RCC 7860 (cell line): ENCODE measurements around the gene RAET1E.
"Not testable (repeated sequence)": the region's sequence is repeated elsewhere in the genome, so short reads cannot be mapped to it uniquely, and the experiment has no call there.

ENCODE experiments used
- DNase-seq: peaks from one replicate; pipeline ENCODE4 v3.0.0-alpha.2; 2015; ENCODE audit warnings: low spot score
- FAIRE-seq: peaks from 2 replicates; lab custom pipeline; 2012; peaks lifted over from hg19 to GRCh38; lab: Jason Lieb, UNC

The RAET1E gene

GRCh38 chr6:149848343-149848742 lies 49.6 kb downstream of the RAET1E start:
- not testable (repeated sequence) for FAIRE-seq, DNase-seq
